ENCODE measurements around the gene ADAMTS18.

Gene ADAMTS18

GRCh38 chr16:77410449-77410848 lies 24.4 kb downstream of the ADAMTS18 start:
- CTCF ChIA-PET: no interaction called here
- H3K27ac ChIP-seq: no peak overlapping the region
- no peak for TF ChIP-seq CTCF (conservative IDR thresholded peaks at IDR 0.05; ENCODE audit: low read depth)
- POLR2A ChIA-PET (ENCODE audit: low non-redundant PET): no interaction called here
- no peak for DNase-seq (ENCODE audit: low spot score)

- TF ChIP-seq CTCF (conservative IDR thresholded peaks at IDR 0.05; ENCODE audit: low read depth): no peak
- ChIA-PET POLR2A (ENCODE audit: low non-redundant PET) (no interaction called here), CTCF (no interaction called here)
- no peak for DNase-seq (ENCODE audit: low spot score)
- H3K27ac ChIP-seq: no peak overlapping the region
Observed at GRCh38 chr16:77409311-77409710, 25.5 kb downstream of the ADAMTS18 start.

GRCh38 chr16:77408607-77409006 lies 26.2 kb downstream of the ADAMTS18 start:
- no peak for DNase-seq (ENCODE audit: low spot score)
- no peak overlapping the region for H3K27ac ChIP-seq
- CTCF ChIA-PET: no interaction called here
- POLR2A ChIA-PET (ENCODE audit: low non-redundant PET): no interaction called here
- TF ChIP-seq CTCF (conservative IDR thresholded peaks at IDR 0.05; ENCODE audit: low read depth): no peak

- DNase-seq (ENCODE audit: low spot score): no peak
- TF ChIP-seq CTCF (conservative IDR thresholded peaks at IDR 0.05; ENCODE audit: low read depth): no peak
- POLR2A ChIA-PET (ENCODE audit: low non-redundant PET): no interaction called here
- H3K27ac ChIP-seq: no peak overlapping the region
- CTCF ChIA-PET: no interaction called here
Observed at GRCh38 chr16:77406680-77407079, 28.2 kb downstream of the ADAMTS18 start.

- H3K27ac ChIP-seq: no peak overlapping the region
- ChIA-PET POLR2A (ENCODE audit: low non-redundant PET) (no interaction called here), CTCF (interaction anchor here (0.6 kb wide), 1 partner anchor 17 kb away, joined by 3 read pairs; no protein-coding TSS in a partner anchor)
- DNase-seq (ENCODE audit: low spot score): no peak
- TF ChIP-seq CTCF (conservative IDR thresholded peaks at IDR 0.05; ENCODE audit: low read depth): no peak
Observed at GRCh38 chr16:77404775-77405174, 30.1 kb downstream of the ADAMTS18 start.

- ChIA-PET CTCF (no interaction called here), POLR2A (ENCODE audit: low non-redundant PET) (no interaction called here)
- no peak overlapping the region for H3K27ac ChIP-seq
- TF ChIP-seq CTCF (conservative IDR thresholded peaks at IDR 0.05; ENCODE audit: low read depth): no peak
- DNase-seq (ENCODE audit: low spot score): no peak
Observed at GRCh38 chr16:77403732-77404131, 31.1 kb downstream of the ADAMTS18 start.

- ChIA-PET POLR2A (ENCODE audit: low non-redundant PET) (no interaction called here), CTCF (no interaction called here)
- no peak for DNase-seq (ENCODE audit: low spot score)
- TF ChIP-seq CTCF (conservative IDR thresholded peaks at IDR 0.05; ENCODE audit: low read depth): no peak
- no peak overlapping the region for H3K27ac ChIP-seq
Observed at GRCh38 chr16:77402672-77403071, 32.2 kb downstream of the ADAMTS18 start.

Data from RWPE1 (cell line).